HG03103 (cell line): ENCODE measurements around the gene GRHPR.
"Not testable (repeated sequence)": the region's sequence is repeated elsewhere in the genome, so short reads cannot be mapped to it uniquely, and the experiment has no call there.

ENCODE experiments used
- ATAC-seq: cut with Tn5 transposase; IDR thresholded peaks from one replicate; pipeline ENCODE4 v1.9.1; 2021; ENCODE audit warnings: low read depth; ENCODE audit not compliant: unreplicated experiment

The GRHPR gene

GRCh38 chr9:37397948-37398347, 24.5 kb upstream of the GRHPR start:
- ATAC-seq: not testable (repeated sequence)

- no peak for ATAC-seq
Measured at GRCh38 chr9:37398464-37399025, 24.0 kb upstream of the GRHPR start.

GRCh38 chr9:37399336-37399735, 23.2 kb upstream of the GRHPR start:
- no peak for ATAC-seq

- ATAC-seq: no peak
Measured at GRCh38 chr9:37404590-37404989, 17.9 kb upstream of the GRHPR start.

- ATAC-seq: no peak
Measured at GRCh38 chr9:37405350-37405749, 17.1 kb upstream of the GRHPR start.

- no peak for ATAC-seq
Measured at GRCh38 chr9:37405764-37406380, 16.6 kb upstream of the GRHPR start.

- no peak for ATAC-seq
Measured at GRCh38 chr9:37406603-37407401, 15.7 kb upstream of the GRHPR start.

- ATAC-seq: no peak
Measured at GRCh38 chr9:37407468-37407867, 15.0 kb upstream of the GRHPR start.

GRCh38 chr9:37408933-37409710, 13.4 kb upstream of the GRHPR start:
- ATAC-seq: peak; percentile 77

- no peak for ATAC-seq
Measured at GRCh38 chr9:37410354-37410861, 12.1 kb upstream of the GRHPR start.

GRCh38 chr9:37410969-37411785, 11.3 kb upstream of the GRHPR start:
- peak; percentile 23 for ATAC-seq

- no peak for ATAC-seq
Measured at GRCh38 chr9:37412431-37413151, 9.9 kb upstream of the GRHPR start.

- no peak for ATAC-seq
Measured at GRCh38 chr9:37413311-37413710, 9.2 kb upstream of the GRHPR start.

GRCh38 chr9:37414503-37414943, 8.0 kb upstream of the GRHPR start:
- ATAC-seq: no peak

- ATAC-seq: no peak
Measured at GRCh38 chr9:37415011-37415719, 7.3 kb upstream of the GRHPR start.

- ATAC-seq: no peak
Measured at GRCh38 chr9:37417252-37417803, 5.2 kb upstream of the GRHPR start.

GRCh38 chr9:37417857-37418618, 4.5 kb upstream of the GRHPR start:
- ATAC-seq: no peak

- ATAC-seq: no peak
Measured at GRCh38 chr9:37419204-37419603, 3.3 kb upstream of the GRHPR start.
